ENCODE measurements around the gene PCSK2.

The PCSK2 gene

GRCh38 chr20:17327185-17328148, 100.6 kb downstream of the PCSK2 start:
- H3K79me2 ChIP-seq (ENCODE audit: low read length) = no peaks in the 10 kb centered on the region
- no peak overlapping the region for H3K27ac ChIP-seq (ENCODE audit: low read length)
- H3K4me3 ChIP-seq (ENCODE audit: low read length) = no peak overlapping the region
- no peaks in the 10 kb centered on the region for H3K27me3 ChIP-seq (replicated peaks; ENCODE audit: insufficient read depth, low read length)
- TF ChIP-seq EZH2phosphoT487 (IDR thresholded peaks at IDR 0.05; ENCODE audit: low read length) = no peak
- TF ChIP-seq EZH2 (optimal IDR thresholded peaks at IDR 0.05; ENCODE audit: low read depth, low read length) = no peak
- no peak for TF ChIP-seq CTCF (IDR thresholded peaks at IDR 0.05; ENCODE audit: low read length)
- H2AFZ ChIP-seq (ENCODE audit: low read length) = no peak overlapping the region
- H3K9ac ChIP-seq (ENCODE audit: low read length) = no peak overlapping the region
- H3K36me3 ChIP-seq (replicated peaks; ENCODE audit: insufficient read depth, low read length) = no peaks in the 10 kb centered on the region
- H3K4me1 ChIP-seq (ENCODE audit: low read length) = no peaks in the 10 kb centered on the region
- H4K20me1 ChIP-seq (ENCODE audit: insufficient read depth, low read length) = no peaks in the 10 kb centered on the region
- H3F3A ChIP-seq (ENCODE audit: insufficient read depth, low read length) = no peaks in the 10 kb centered on the region
- DNase-seq = no peak
- H3K9me2 ChIP-seq (replicated peaks; ENCODE audit: insufficient read depth, low read length) = no peaks in the 10 kb centered on the region
- no peaks in the 10 kb centered on the region for H3K9me3 ChIP-seq (replicated peaks; ENCODE audit: insufficient read depth, low read length)
- no peak overlapping the region for H3K4me2 ChIP-seq (ENCODE audit: low read depth, low read length)

DNA sequence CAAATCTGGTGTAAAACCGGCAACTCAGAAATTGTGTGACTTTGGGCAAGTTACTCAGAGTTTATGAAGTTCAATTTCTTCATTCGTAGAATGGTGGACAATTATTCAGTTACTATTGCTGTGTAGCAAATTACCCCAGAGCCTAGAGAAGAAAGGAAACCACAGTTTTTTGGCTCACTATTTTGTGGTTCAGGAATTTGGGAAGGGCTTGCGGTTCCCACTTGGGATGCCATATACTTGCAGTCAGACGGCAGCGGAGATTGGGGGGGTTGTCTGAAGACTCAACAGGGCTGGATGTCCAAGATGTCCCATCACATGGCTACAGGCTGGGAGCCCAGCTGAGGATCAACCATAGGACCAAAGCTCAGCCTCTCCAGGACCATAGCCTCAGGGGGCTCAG, 108.1 kb downstream of the PCSK2 start:
- DNase-seq = no peak
- TF ChIP-seq EZH2phosphoT487 (IDR thresholded peaks at IDR 0.05; ENCODE audit: low read length) = no peak
- Histone ChIP-seq H3K4me2 (ENCODE audit: low read depth, low read length) (no peak overlapping the region), H3K4me1 (ENCODE audit: low read length) (no peaks in the 10 kb centered on the region), H4K20me1 (ENCODE audit: insufficient read depth, low read length) (no peaks in the 10 kb centered on the region), H3K9me3 (replicated peaks; ENCODE audit: insufficient read depth, low read length) (no peaks in the 10 kb centered on the region), H2AFZ (ENCODE audit: low read length) (no peak overlapping the region), H3K9ac (ENCODE audit: low read length) (no peak overlapping the region), H3K36me3 (replicated peaks; ENCODE audit: insufficient read depth, low read length) (no peaks in the 10 kb centered on the region), H3K27ac (ENCODE audit: low read length) (no peak overlapping the region), H3K9me2 (replicated peaks; ENCODE audit: insufficient read depth, low read length) (no peaks in the 10 kb centered on the region), H3K4me3 (ENCODE audit: low read length) (no peak overlapping the region), H3F3A (ENCODE audit: insufficient read depth, low read length) (no peaks in the 10 kb centered on the region), H3K27me3 (replicated peaks; ENCODE audit: insufficient read depth, low read length) (no peaks in the 10 kb centered on the region), H3K79me2 (ENCODE audit: low read length) (no peaks in the 10 kb centered on the region)

DNA sequence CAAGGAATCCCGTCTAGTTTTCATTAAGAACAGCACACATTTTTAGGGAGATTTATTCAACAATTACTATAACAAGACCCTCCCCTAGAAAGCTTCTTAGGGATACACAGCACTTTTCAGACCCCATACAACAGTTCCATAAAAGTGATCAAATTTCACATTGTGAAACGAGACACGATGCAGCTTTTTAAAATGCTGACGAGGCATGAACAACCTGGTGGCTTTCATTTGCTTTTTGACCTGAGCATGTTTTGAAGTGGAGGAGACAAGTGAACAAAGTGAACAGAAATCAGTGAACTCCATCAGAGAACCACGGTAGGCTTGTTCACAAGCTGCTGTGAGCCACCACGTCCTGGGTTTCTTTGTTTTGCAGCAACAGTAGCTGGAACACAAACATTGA, 112.2 kb downstream of the PCSK2 start:
- Histone ChIP-seq H3K27me3 (replicated peaks; ENCODE audit: insufficient read depth, low read length) (no peaks in the 10 kb centered on the region), H3K36me3 (replicated peaks; ENCODE audit: insufficient read depth, low read length) (no peaks in the 10 kb centered on the region), H3K9ac (ENCODE audit: low read length) (no peak overlapping the region), H3K79me2 (ENCODE audit: low read length) (no peaks in the 10 kb centered on the region), H3K9me2 (replicated peaks; ENCODE audit: insufficient read depth, low read length) (no peaks in the 10 kb centered on the region), H3K4me3 (ENCODE audit: low read length) (no peak overlapping the region), H3K27ac (ENCODE audit: low read length) (no peak overlapping the region), H3K4me2 (ENCODE audit: low read depth, low read length) (no peak overlapping the region), H3F3A (ENCODE audit: insufficient read depth, low read length) (no peaks in the 10 kb centered on the region), H3K4me1 (ENCODE audit: low read length) (no peaks in the 10 kb centered on the region), H2AFZ (ENCODE audit: low read length) (no peak overlapping the region), H4K20me1 (ENCODE audit: insufficient read depth, low read length) (no peaks in the 10 kb centered on the region), H3K9me3 (replicated peaks; ENCODE audit: insufficient read depth, low read length) (no peaks in the 10 kb centered on the region)
- TF ChIP-seq EZH2 (optimal IDR thresholded peaks at IDR 0.05; ENCODE audit: low read depth, low read length) (no peak), EZH2phosphoT487 (IDR thresholded peaks at IDR 0.05; ENCODE audit: low read length) (no peak), CTCF (IDR thresholded peaks at IDR 0.05; ENCODE audit: low read length) (no peak)
- no peak for DNase-seq

GRCh38 chr20:17343091-17343490, 116.3 kb downstream of the PCSK2 start:
- no peaks in the 10 kb centered on the region for H3K4me1 ChIP-seq (ENCODE audit: low read length)

More at GRCh38 chr20:17343091-17343490, 116.3 kb downstream of the PCSK2 start:
- Histone ChIP-seq H3K27ac (ENCODE audit: low read length) (no peak overlapping the region), H3K36me3 (replicated peaks; ENCODE audit: insufficient read depth, low read length) (no peaks in the 10 kb centered on the region), H3K27me3 (replicated peaks; ENCODE audit: insufficient read depth, low read length) (no peaks in the 10 kb centered on the region), H3K4me2 (ENCODE audit: low read depth, low read length) (no peak overlapping the region), H3F3A (ENCODE audit: insufficient read depth, low read length) (no peaks in the 10 kb centered on the region), H3K9ac (ENCODE audit: low read length) (no peak overlapping the region), H3K4me3 (ENCODE audit: low read length) (no peak overlapping the region), H3K9me3 (replicated peaks; ENCODE audit: insufficient read depth, low read length) (no peaks in the 10 kb centered on the region), H3K79me2 (ENCODE audit: low read length) (no peaks in the 10 kb centered on the region), H3K9me2 (replicated peaks; ENCODE audit: insufficient read depth, low read length) (no peaks in the 10 kb centered on the region), H4K20me1 (ENCODE audit: insufficient read depth, low read length) (no peaks in the 10 kb centered on the region), H2AFZ (ENCODE audit: low read length) (no peak overlapping the region)
- no peak for DNase-seq
- TF ChIP-seq CTCF (IDR thresholded peaks at IDR 0.05; ENCODE audit: low read length) = no peak
- no peak for TF ChIP-seq EZH2phosphoT487 (IDR thresholded peaks at IDR 0.05; ENCODE audit: low read length)
- TF ChIP-seq EZH2 (optimal IDR thresholded peaks at IDR 0.05; ENCODE audit: low read depth, low read length) = no peak
